Activated CD8-positive, alpha-beta memory T cell treated with anti-CD3 and anti-CD28 coated beads, Interleukin-2, amount 10 ng/mL, durations not matched to agents 7 days and 5 days (primary cell): ENCODE data around the gene HCST. TPM values are rescaled to one million over a fixed set of nuclear protein-coding genes. Genes with fewer than 3 reads are reported as not detected.
"Not testable (repeated sequence)": the region's sequence is repeated elsewhere in the genome, so short reads cannot be mapped to it uniquely, and the experiment has no call there.

Experiments
- ATAC-seq: fragments of 150-1000 bp; cut with Tn5 transposase; one replicate; pipeline ENCODE4 v1.10.0; 2021; ENCODE audit warnings: moderate library complexity
- CTCF ChIA-PET: fragments of 350-600 bp; sonication (Branson Sonifier 250); formaldehyde crosslinking; loops from one replicate; lab custom pipeline; 2021; ENCODE audit warnings: antibody characterized with exemption; lab: Charles Lee
- DNase-seq: peaks from one replicate; pipeline ENCODE4 v3.0.0-alpha.2; 2020
- H3K27ac Mint-ChIP-seq: one replicate; pipeline ENCODE4 v1.8.0; 2021; ENCODE audit warnings: mild to moderate bottlenecking, mixed read lengths
- H3K27me3 Mint-ChIP-seq: one replicate; pipeline ENCODE4 v1.8.0; 2021; ENCODE audit warnings: mixed read lengths
- H3K36me3 Mint-ChIP-seq: one replicate; pipeline ENCODE4 v1.8.0; 2021; ENCODE audit warnings: mild to moderate bottlenecking, mixed read lengths
- H3K4me1 Mint-ChIP-seq: one replicate; pipeline ENCODE4 v1.8.0; 2021; ENCODE audit warnings: mixed read lengths
- H3K4me3 Mint-ChIP-seq: one replicate; pipeline ENCODE4 v1.8.0; 2021; ENCODE audit warnings: mild to moderate bottlenecking, moderate library complexity, mixed read lengths
- H3K9me3 Mint-ChIP-seq: one replicate; pipeline ENCODE4 v1.8.0; 2022; ENCODE audit warnings: low read depth, mixed read lengths
- total RNA-seq, 2 experiments: library from RNA; stranded (reverse); gene quantifications; one replicate each; pipeline ENCODE4 v1.2.3, GENCODE V29; 2021

HCST gene
- total RNA-seq, 2 experiments from 2014 or later = 184 to 195 TPM

GRCh38 chr19:35868823-35869326, 33.5 kb upstream of the HCST start:
- DNase-seq (no peak), ATAC-seq (no peak)
- CTCF ChIA-PET = interaction anchor here (1.2 to 2.2 kb wide), 2 partner anchors 13 to 195 kb away, joined by 3 to 10 read pairs; no protein-coding TSS in a partner anchor
- H3K27ac Mint-ChIP-seq = no peak overlapping the region
- no peaks in the 10 kb centered on the region for H3K9me3 Mint-ChIP-seq
- peaks cover 15% of the 10 kb centered on the region for H3K4me1 Mint-ChIP-seq
- peaks cover 21% of the 10 kb centered on the region for H3K27me3 Mint-ChIP-seq
- peak overlapping the region; percentile 11 for H3K4me3 Mint-ChIP-seq
- no peaks in the 10 kb centered on the region for H3K36me3 Mint-ChIP-seq

GRCh38 chr19:35869327-35870123, 32.8 kb upstream of the HCST start:
- CTCF ChIA-PET = interaction anchor here (1.3 to 2.2 kb wide), 3 partner anchors 13 to 62 kb away, joined by 3 to 10 read pairs (median 4); no protein-coding TSS in a partner anchor
- Mint-ChIP-seq H3K36me3 (no peaks in the 10 kb centered on the region), H3K4me1 (peaks cover 15% of the 10 kb centered on the region), H3K9me3 (no peaks in the 10 kb centered on the region), H3K27ac (peak overlapping the region; percentile 81), H3K4me3 (peak overlapping the region; percentile 73), H3K27me3 (peaks cover 21% of the 10 kb centered on the region)
- peak; percentile 93 for DNase-seq
- ATAC-seq = peak; percentile 92

- DNase-seq, H3K36me3 Mint-ChIP-seq, ATAC-seq, H3K9me3 Mint-ChIP-seq: not testable (repeated sequence)
- Mint-ChIP-seq H3K27me3 (peaks cover 21% of the 10 kb centered on the region), H3K4me1 (peaks cover 15% of the 10 kb centered on the region), H3K27ac (peak overlapping the region; percentile 81), H3K4me3 (peak overlapping the region; percentile 73)
- CTCF ChIA-PET = interaction anchor here (1.3 to 2.2 kb wide), 3 partner anchors 12 to 61 kb away, joined by 3 to 10 read pairs (median 4); no protein-coding TSS in a partner anchor
Observed at GRCh38 chr19:35870124-35870736, 32.1 kb upstream of the HCST start.

GRCh38 chr19:35870798-35871197, 31.5 kb upstream of the HCST start:
- Mint-ChIP-seq H3K27me3 (peaks cover 21% of the 10 kb centered on the region), H3K27ac (no peak overlapping the region), H3K4me1 (peaks cover 15% of the 10 kb centered on the region), H3K36me3 (no peaks in the 10 kb centered on the region), H3K4me3 (no peak overlapping the region), H3K9me3 (no peaks in the 10 kb centered on the region)
- no peak for ATAC-seq
- DNase-seq = no peak
- CTCF ChIA-PET = interaction anchor here (1.4 to 2.2 kb wide), 2 partner anchors 11 to 20 kb away, joined by 3 to 10 read pairs; no protein-coding TSS in a partner anchor

- Mint-ChIP-seq H3K4me3 (no peak overlapping the region), H3K9me3 (no peaks in the 10 kb centered on the region), H3K4me1 (peaks cover 15% of the 10 kb centered on the region), H3K27ac (no peak overlapping the region), H3K27me3 (peaks cover 21% of the 10 kb centered on the region), H3K36me3 (no peaks in the 10 kb centered on the region)
- ATAC-seq (no peak), DNase-seq (no peak)
- CTCF ChIA-PET = no interaction called here
Observed at GRCh38 chr19:35871611-35872010, 30.7 kb upstream of the HCST start.

- Mint-ChIP-seq H3K36me3 (no peaks in the 10 kb centered on the region), H3K4me1 (peaks cover 15% of the 10 kb centered on the region), H3K9me3 (no peaks in the 10 kb centered on the region), H3K27ac (no peak overlapping the region), H3K4me3 (no peak overlapping the region), H3K27me3 (peaks cover 21% of the 10 kb centered on the region)
- CTCF ChIA-PET = no interaction called here
- no peak for DNase-seq
- no peak for ATAC-seq
Observed at GRCh38 chr19:35872180-35872579, 30.1 kb upstream of the HCST start.

GRCh38 chr19:35874392-35874930, 27.9 kb upstream of the HCST start:
- CTCF ChIA-PET = no interaction called here
- H3K4me3 Mint-ChIP-seq = no peak overlapping the region
- no peaks in the 10 kb centered on the region for H3K9me3 Mint-ChIP-seq
- DNase-seq = no peak
- H3K4me1 Mint-ChIP-seq = peaks cover 8% of the 10 kb centered on the region
- H3K36me3 Mint-ChIP-seq = no peaks in the 10 kb centered on the region
- peaks cover 21% of the 10 kb centered on the region for H3K27me3 Mint-ChIP-seq
- no peak for ATAC-seq
- no peak overlapping the region for H3K27ac Mint-ChIP-seq

- Mint-ChIP-seq H3K9me3 (no peaks in the 10 kb centered on the region), H3K4me3 (no peak overlapping the region), H3K27me3 (peaks cover 20% of the 10 kb centered on the region), H3K36me3 (no peaks in the 10 kb centered on the region), H3K4me1 (peaks cover 6% of the 10 kb centered on the region), H3K27ac (no peak overlapping the region)
- CTCF ChIA-PET = interaction anchor here (1.0 to 5.7 kb wide), 5 partner anchors 25 to 138 kb away, joined by 3 to 88 read pairs (median 3); partner anchors contain the start of gene IGFLR1
- ATAC-seq = no peak
- DNase-seq = no peak
Observed at GRCh38 chr19:35879068-35879467, 23.3 kb upstream of the HCST start.

GRCh38 chr19:35879770-35880317, 22.5 kb upstream of the HCST start:
- Mint-ChIP-seq H3K27ac (no peak overlapping the region), H3K9me3 (no peaks in the 10 kb centered on the region), H3K36me3 (no peaks in the 10 kb centered on the region), H3K27me3 (peaks cover 20% of the 10 kb centered on the region), H3K4me3 (no peak overlapping the region), H3K4me1 (peaks cover 6% of the 10 kb centered on the region)
- DNase-seq = peak; percentile 90
- CTCF ChIA-PET = interaction anchor here (0.9 to 5.7 kb wide), 8 partner anchors 19 to 225 kb away, joined by 3 to 88 read pairs (median 3); partner anchors contain the start of gene IGFLR1
- ATAC-seq = peak; percentile 94

GRCh38 chr19:35882114-35882832, 20.1 kb upstream of the HCST start:
- Mint-ChIP-seq H3K4me3 (no peak overlapping the region), H3K9me3 (no peaks in the 10 kb centered on the region), H3K27me3 (peaks cover 20% of the 10 kb centered on the region), H3K4me1 (peaks cover 6% of the 10 kb centered on the region), H3K27ac (no peak overlapping the region), H3K36me3 (peaks cover 2% of the 10 kb centered on the region)
- CTCF ChIA-PET = interaction anchor here (0.6 to 5.7 kb wide), 13 partner anchors 8 to 71 kb away, joined by 3 to 88 read pairs (median 4); partner anchors contain the start of gene NFKBID
- ATAC-seq = peak; percentile 37
- peak; percentile 53 for DNase-seq

GRCh38 chr19:35883882-35884281, 18.4 kb upstream of the HCST start:
- Mint-ChIP-seq H3K9me3 (no peaks in the 10 kb centered on the region), H3K36me3 (peaks cover 15% of the 10 kb centered on the region), H3K4me3 (no peak overlapping the region), H3K4me1 (peaks cover 6% of the 10 kb centered on the region), H3K27me3 (peaks cover 12% of the 10 kb centered on the region), H3K27ac (no peak overlapping the region)
- CTCF ChIA-PET = interaction anchor here (1.1 to 5.7 kb wide), 5 partner anchors 10 to 63 kb away, joined by 3 to 88 read pairs (median 3); no protein-coding TSS in a partner anchor
- ATAC-seq (no peak), DNase-seq (no peak)

- Mint-ChIP-seq H3K27me3 (no peaks in the 10 kb centered on the region), H3K4me3 (no peak overlapping the region), H3K4me1 (peaks cover 2% of the 10 kb centered on the region), H3K27ac (no peak overlapping the region), H3K9me3 (no peaks in the 10 kb centered on the region), H3K36me3 (peaks cover 27% of the 10 kb centered on the region)
- CTCF ChIA-PET = interaction anchor here (0.9 to 1.2 kb wide), 3 partner anchors 8 to 48 kb away, joined by 3 to 4 read pairs (median 3); no protein-coding TSS in a partner anchor
- DNase-seq = no peak
- ATAC-seq = no peak
Observed at GRCh38 chr19:35885225-35885738, 17.0 kb upstream of the HCST start.
